BJ (cell line): ENCODE results near the gene ADARB1. TPM values are rescaled to one million over a fixed set of nuclear protein-coding genes. Genes with fewer than 3 reads are reported as not detected.
"Not testable (repeated sequence)": the region's sequence is repeated elsewhere in the genome, so short reads cannot be mapped to it uniquely, and the experiment has no call there.

Experiments used
- CTCF ChIA-PET: fragments of 350-600 bp; formaldehyde crosslinking; extraction: SDS; loops from one replicate; lab custom pipeline; 2021; ENCODE audit warnings: antibody characterized with exemption, inconsistent platforms; lab: Yijun Ruan, JAX
- POLR2A ChIA-PET: fragments of 300-600 bp; sonication (Branson Sonifier 250); formaldehyde crosslinking; extraction: SDS; loops from one replicate; lab custom pipeline; 2021; ENCODE audit warnings: antibody characterized with exemption; lab: Charles Lee
- DNase-seq: peaks from one replicate; pipeline ENCODE4 v3.0.0-alpha.2; 2011; ENCODE audit warnings: low read depth
- H3K27me3 ChIP-seq: 2 replicates; pipeline ENCODE4 v1.6.0; 2011; ENCODE audit warnings: low read length; ENCODE audit not compliant: control insufficient read depth, insufficient read depth
- H3K36me3 ChIP-seq: 2 replicates; pipeline ENCODE4 v1.5.1; 2011; ENCODE audit warnings: low read length; ENCODE audit not compliant: control insufficient read depth, insufficient read depth
- H3K4me3 ChIP-seq: 2 replicates; pipeline ENCODE4 v1.5.1; 2011; ENCODE audit warnings: low read depth, mild to moderate bottlenecking, control low read depth, low read length
- CTCF ChIP-seq: IDR thresholded peaks from 2 replicates; pipeline ENCODE4 v1.5.1; 2011; ENCODE audit warnings: low read depth, mild to moderate bottlenecking, control low read depth, inconsistent platforms, low read length, moderate library complexity; ENCODE audit not compliant: insufficient read depth
- polyA plus RNA-seq: library from polyadenylated mRNA; depleted of rRNA; stranded (reverse); fragments of >200 nt; gene quantifications from 2 replicates; pipeline ENCODE4 v1.2.3, GENCODE V29; 2011

Gene ADARB1
- polyA plus RNA-seq, 1 experiment, result 10.9 TPM

GRCh38 chr21:45142469-45143308, 68.3 kb downstream of the ADARB1 start:
- POLR2A ChIA-PET, result interaction anchor here (0.5 kb wide), 1 partner anchor 11 kb away, joined by 5 read pairs; no protein-coding TSS in a partner anchor
- no peak for DNase-seq
- CTCF ChIA-PET, result interaction anchor here (0.9 to 9.3 kb wide), 11 partner anchors 10 to 453 kb away, joined by 3 to 237 read pairs (median 4); partner anchors contain the start of gene POFUT2

GRCh38 chr21:45143855-45144254, 69.5 kb downstream of the ADARB1 start:
- H3K4me3 ChIP-seq, result no peak overlapping the region
- peaks cover 2% of the 10 kb centered on the region; the same call in 1 of the 2 replicates for H3K36me3 ChIP-seq
- POLR2A ChIA-PET, result no interaction called here
- CTCF ChIA-PET, result interaction anchor here (1.3 to 9.3 kb wide), 3 partner anchors 10 to 452 kb away, joined by 4 to 138 read pairs (median 4); partner anchors contain the start of gene POFUT2
- no peak for DNase-seq
- no peak for TF ChIP-seq CTCF
- no peaks in the 10 kb centered on the region for H3K27me3 ChIP-seq

More at GRCh38 chr21:45142469-45143308, 68.3 kb downstream of the ADARB1 start:
- TF ChIP-seq CTCF, result no peak
- no peak overlapping the region for H3K4me3 ChIP-seq
- 0 out of 2 replicates have a peak, but pooled peaks cover 2% of the 10 kb centered on the region for H3K36me3 ChIP-seq
- H3K27me3 ChIP-seq, result no peaks in the 10 kb centered on the region

GRCh38 chr21:45145146-45145545, 70.8 kb downstream of the ADARB1 start:
- Histone ChIP-seq H3K36me3 (peaks cover 4% of the 10 kb centered on the region; the same call in 1 of the 2 replicates), H3K27me3 (no peaks in the 10 kb centered on the region), H3K4me3 (no peak overlapping the region)
- no peak for DNase-seq
- ChIA-PET POLR2A (no interaction called here), CTCF (interaction anchor here (0.9 to 9.3 kb wide), 2 partner anchors 22 to 145 kb away, joined by 4 to 138 read pairs; partner anchors contain the start of gene POFUT2)
- TF ChIP-seq CTCF, result no peak

DNA sequence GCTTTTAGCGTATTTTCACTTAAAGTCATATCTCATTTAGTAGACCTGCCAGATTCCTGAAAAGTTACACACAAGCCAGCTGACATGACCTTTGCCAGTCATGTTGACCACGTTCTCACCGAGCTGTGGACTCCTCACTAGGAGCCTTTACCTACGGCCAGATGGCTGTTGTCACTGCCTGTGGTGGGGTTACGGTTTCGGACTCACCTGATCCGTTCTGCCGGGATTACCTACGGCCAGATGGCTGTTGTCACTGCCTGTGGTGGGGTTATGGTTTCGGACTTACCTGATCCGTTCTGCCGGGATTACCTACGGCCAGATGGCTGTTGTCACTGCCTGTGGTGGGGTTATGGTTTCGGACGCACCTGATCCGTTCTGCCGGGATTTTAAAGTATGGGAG, 71.5 kb downstream of the ADARB1 start:
- DNase-seq, H3K36me3 ChIP-seq, H3K4me3 ChIP-seq, POLR2A ChIA-PET, H3K27me3 ChIP-seq: not testable (repeated sequence)
- CTCF ChIA-PET, result interaction anchor here (0.8 to 3.2 kb wide), 3 partner anchors 8 to 40 kb away, joined by 3 to 19 read pairs (median 4); no protein-coding TSS in a partner anchor

GRCh38 chr21:45146306-45146705, 71.9 kb downstream of the ADARB1 start:
- Histone ChIP-seq H3K36me3 (peaks cover 4% of the 10 kb centered on the region; the same call in 1 of the 2 replicates), H3K4me3 (no peak overlapping the region), H3K27me3 (no peaks in the 10 kb centered on the region)
- POLR2A ChIA-PET, result no interaction called here
- DNase-seq, result no peak
- no peak for TF ChIP-seq CTCF
- CTCF ChIA-PET, result interaction anchor here (0.8 to 3.2 kb wide), 3 partner anchors 9 to 40 kb away, joined by 3 to 19 read pairs (median 4); no protein-coding TSS in a partner anchor
